Measurements from ENCODE around the gene ZDHHC18.

Gene ZDHHC18

DNA sequence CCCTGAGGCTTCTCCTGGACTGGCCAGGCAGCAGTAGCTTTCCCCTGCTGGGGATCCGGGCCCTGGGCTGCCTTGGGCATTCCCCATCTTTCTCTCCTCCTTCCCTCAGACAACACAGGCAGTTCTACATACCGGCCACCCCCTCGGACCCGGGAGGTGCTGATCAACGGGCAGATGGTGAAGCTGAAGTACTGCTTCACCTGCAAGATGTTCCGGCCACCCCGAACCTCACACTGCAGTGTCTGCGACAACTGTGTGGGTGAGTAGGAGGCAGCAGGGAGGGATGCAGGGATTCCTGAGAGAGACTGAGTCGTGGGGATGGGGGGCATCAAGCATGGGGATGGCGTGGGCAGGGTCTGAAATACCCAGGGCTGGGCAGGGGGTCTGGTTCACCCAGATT is 22.0 kb downstream of the ZDHHC18 start:
- TF ChIP-seq, protein P1, sequence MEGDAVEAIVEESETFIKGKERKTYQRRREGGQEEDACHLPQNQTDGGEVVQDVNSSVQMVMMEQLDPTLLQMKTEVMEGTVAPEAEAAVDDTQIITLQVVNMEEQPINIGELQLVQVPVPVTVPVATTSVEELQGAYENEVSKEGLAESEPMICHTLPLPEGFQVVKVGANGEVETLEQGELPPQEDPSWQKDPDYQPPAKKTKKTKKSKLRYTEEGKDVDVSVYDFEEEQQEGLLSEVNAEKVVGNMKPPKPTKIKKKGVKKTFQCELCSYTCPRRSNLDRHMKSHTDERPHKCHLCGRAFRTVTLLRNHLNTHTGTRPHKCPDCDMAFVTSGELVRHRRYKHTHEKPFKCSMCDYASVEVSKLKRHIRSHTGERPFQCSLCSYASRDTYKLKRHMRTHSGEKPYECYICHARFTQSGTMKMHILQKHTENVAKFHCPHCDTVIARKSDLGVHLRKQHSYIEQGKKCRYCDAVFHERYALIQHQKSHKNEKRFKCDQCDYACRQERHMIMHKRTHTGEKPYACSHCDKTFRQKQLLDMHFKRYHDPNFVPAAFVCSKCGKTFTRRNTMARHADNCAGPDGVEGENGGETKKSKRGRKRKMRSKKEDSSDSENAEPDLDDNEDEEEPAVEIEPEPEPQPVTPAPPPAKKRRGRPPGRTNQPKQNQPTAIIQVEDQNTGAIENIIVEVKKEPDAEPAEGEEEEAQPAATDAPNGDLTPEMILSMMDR (conservative IDR thresholded peaks at IDR 0.05; ENCODE audit: low read depth, low read length), result no peak
- no peak overlapping the region for H3K4me3 ChIP-seq (ENCODE audit: low read length)
- no peak for DNase-seq (ENCODE audit: low read depth)

DNA sequence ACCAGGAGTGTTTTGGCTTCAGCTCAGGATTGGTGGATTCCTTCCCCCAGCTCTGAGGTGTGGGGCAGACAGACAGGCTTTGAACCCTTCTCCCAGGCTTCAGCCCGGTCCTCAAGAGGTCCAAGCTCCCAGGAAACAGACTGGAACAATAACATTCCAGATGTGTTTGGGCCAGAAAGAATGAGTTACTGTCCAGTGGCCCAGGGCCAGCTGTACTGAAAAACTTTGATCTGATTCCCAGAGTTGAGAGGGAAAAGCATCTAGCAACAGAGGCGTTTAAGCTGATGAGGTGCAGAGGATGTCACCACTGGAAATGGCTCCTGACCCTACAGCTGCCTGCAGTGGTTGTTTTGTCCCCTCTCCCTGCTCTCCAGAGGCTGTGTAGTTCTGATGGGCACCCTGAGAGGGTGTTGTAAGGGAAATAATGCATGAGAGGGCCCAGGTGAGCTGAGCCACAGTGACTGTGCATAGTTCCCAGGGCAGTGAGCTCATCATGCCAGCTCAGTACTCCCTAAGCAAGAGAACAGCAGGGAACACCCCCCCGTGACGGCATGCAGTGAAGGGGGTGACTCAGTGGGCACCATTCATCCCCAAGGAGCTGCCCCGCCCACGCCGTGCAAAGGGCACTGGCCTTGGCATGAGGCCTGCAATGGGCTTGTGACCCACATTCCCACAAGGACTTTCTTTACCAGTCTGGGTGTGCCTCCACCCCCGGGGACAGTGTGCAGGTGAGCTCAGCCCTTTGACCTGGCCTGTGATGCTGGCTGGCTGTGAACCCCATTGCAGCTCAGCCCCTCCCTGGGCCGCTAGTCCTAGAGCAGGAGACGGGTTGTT is 22.7 kb downstream of the ZDHHC18 start:
- no peak overlapping the region for H3K4me3 ChIP-seq (ENCODE audit: low read length)
- peak; percentile 84 for DNase-seq (ENCODE audit: low read depth)
- TF ChIP-seq, protein P1 (conservative IDR thresholded peaks at IDR 0.05; ENCODE audit: low read depth, low read length), result no peak

DNA sequence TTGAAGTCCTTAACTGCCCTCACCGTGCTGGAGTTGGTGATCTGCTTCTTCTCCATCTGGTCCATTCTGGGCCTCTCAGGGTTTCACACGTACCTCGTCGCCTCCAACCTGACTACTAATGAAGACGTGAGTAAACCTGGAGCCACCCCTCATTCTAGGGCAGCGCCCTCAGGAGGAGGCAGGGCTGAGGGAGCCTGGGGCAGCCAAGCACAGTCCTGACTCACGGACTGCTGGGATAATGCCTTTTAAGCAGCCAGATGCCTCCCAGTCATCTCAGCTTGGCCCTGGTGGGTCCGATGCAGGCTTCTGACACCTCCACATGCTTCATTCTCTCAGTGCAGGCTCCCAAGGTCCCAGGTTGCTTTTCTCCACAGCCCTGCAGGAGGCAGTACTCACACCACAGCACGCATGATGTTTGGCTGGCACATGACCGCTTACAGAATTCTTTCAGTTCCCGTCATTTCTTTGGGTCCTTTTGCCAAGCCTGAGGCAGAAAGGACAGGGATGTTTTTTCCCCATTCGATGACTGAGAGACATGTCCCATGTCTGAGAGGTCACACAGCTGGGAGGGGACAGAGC is 24.7 kb downstream of the ZDHHC18 start:
- no peak overlapping the region for H3K4me3 ChIP-seq (ENCODE audit: low read length)
- TF ChIP-seq, protein P1 (conservative IDR thresholded peaks at IDR 0.05; ENCODE audit: low read depth, low read length), result peak; percentile 31
- no peak for DNase-seq (ENCODE audit: low read depth)

DNA sequence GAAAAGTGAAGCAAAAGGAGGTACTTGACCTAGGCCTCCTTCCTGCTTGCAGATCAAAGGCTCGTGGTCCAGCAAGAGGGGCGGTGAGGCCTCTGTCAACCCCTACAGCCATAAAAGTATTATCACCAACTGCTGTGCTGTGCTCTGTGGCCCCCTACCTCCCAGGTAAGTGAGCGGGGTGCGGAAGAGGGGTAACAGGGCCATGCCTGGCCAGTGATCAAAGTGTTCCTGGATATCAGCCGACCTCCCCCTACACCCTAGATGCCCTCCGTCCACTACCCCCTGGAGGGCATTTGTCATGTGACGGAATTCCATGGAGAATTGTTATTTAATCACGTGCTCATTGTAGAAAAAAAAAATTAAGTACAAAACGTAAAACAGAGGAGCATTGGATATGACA is 26.2 kb downstream of the ZDHHC18 start:
- no peak for DNase-seq (ENCODE audit: low read depth)
- TF ChIP-seq, protein P1 (conservative IDR thresholded peaks at IDR 0.05; ENCODE audit: low read depth, low read length), result no peak
- no peak overlapping the region for H3K4me3 ChIP-seq (ENCODE audit: low read length)

DNA sequence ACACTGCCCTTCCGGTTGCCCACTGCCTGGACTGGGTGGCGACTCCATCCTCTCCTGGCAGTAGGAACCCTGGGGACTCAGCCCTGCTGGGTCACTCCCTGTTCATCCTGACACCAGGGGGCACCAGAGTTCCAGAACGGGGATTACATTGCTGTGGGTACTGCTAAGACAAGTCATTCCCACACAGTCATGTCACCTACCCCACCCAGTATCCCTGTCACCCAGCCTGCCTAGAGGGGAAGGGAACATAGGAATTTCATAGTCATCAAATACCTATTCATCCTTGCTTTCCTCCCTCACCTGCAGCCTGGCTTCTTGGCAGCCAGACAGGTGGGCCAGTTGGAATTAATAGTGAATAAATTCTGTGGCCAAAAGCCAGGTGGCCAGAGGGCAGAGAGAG is 26.7 kb downstream of the ZDHHC18 start:
- no peak overlapping the region for H3K4me3 ChIP-seq (ENCODE audit: low read length)
- TF ChIP-seq, protein P1 (conservative IDR thresholded peaks at IDR 0.05; ENCODE audit: low read depth, low read length), result peak; percentile 93
- peak; percentile 35 for DNase-seq (ENCODE audit: low read depth)

DNA sequence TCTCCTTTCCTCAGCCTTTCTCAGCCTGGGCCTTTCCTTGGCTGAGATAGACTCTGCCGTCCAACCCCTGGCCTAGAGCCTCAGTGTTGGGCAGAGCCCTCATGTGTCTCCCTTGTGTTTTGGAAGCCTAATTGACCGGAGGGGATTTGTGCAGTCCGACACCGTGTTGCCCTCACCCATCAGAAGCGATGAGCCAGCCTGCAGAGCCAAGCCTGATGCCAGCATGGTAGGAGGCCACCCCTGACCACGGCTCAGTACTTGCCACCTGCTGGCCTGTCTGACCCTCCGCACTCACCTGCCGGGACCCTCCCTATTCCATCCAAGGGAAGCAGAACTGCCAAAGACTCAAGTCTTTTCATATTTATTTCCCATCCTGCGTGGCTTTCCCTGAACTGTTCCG is 27.1 kb downstream of the ZDHHC18 start:
- no peak overlapping the region for H3K4me3 ChIP-seq (ENCODE audit: low read length)
- no peak for DNase-seq (ENCODE audit: low read depth)
- TF ChIP-seq, protein P1 (conservative IDR thresholded peaks at IDR 0.05; ENCODE audit: low read depth, low read length), result no peak

DNA sequence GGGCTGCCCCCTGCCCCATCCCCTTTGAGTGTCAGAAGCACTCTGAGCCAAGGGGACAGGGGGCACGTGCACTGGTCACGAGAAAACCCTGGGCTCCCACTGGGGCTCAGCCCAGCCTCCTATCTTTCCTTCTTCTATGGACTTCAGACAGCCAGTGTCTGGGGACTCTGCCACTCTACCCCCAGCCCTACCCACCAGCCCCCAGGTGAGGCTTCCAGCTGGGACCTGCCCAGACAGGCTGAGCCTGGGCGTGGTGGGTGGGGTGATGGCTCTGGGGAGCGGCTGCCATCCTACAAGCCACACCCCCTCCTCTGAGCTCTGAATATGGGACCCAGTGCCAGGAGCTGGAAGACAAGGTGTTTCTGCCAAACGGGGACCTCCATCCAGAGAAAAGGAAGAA is 28.4 kb downstream of the ZDHHC18 start:
- no peak for DNase-seq (ENCODE audit: low read depth)
- TF ChIP-seq, protein P1 (conservative IDR thresholded peaks at IDR 0.05; ENCODE audit: low read depth, low read length), result no peak
- no peak overlapping the region for H3K4me3 ChIP-seq (ENCODE audit: low read length)
